Bronchial epithelial cell (primary cell): ENCODE results near the gene DENND5A. TPM values are rescaled to one million over a fixed set of nuclear protein-coding genes. Genes with fewer than 3 reads are reported as not detected.

Source experiments
- DNase-seq: peaks from one replicate; pipeline ENCODE4 v3.0.0-alpha.2; 2010; ENCODE audit warnings: low read depth
- FAIRE-seq: peaks from 2 replicates; lab custom pipeline; 2011; peaks lifted over from hg19 to GRCh38; lab: Jason Lieb, UNC
- H3K27me3 ChIP-seq: 2 replicates; pipeline ENCODE4 v1.5.1; 2011; ENCODE audit warnings: low read length; ENCODE audit not compliant: control insufficient read depth, insufficient read depth
- H3K36me3 ChIP-seq: 2 replicates; pipeline ENCODE4 v1.5.1; 2011; ENCODE audit warnings: low read length; ENCODE audit not compliant: control insufficient read depth, insufficient read depth
- H3K4me3 ChIP-seq: 2 replicates; pipeline ENCODE4 v1.5.1; 2011; ENCODE audit warnings: mild to moderate bottlenecking, low read depth, low read length, control low read depth
- total RNA-seq: library from RNA; depleted of rRNA; stranded (reverse); fragments of >200 nt; gene quantifications from 2 replicates; pipeline ENCODE4 v1.2.1, GENCODE V29; 2014
- TF ChIP-seq, protein P1 (sequence below): IDR thresholded peaks from 2 replicates; pipeline ENCODE4 v1.5.1; 2011; ENCODE audit warnings: mild to moderate bottlenecking, moderate library complexity, low read length, control low read depth, inconsistent platforms; ENCODE audit not compliant: insufficient read depth, severe bottlenecking

Gene DENND5A
- total RNA-seq, 1 donor from 2014 or later, result 22.6 TPM

DNA sequence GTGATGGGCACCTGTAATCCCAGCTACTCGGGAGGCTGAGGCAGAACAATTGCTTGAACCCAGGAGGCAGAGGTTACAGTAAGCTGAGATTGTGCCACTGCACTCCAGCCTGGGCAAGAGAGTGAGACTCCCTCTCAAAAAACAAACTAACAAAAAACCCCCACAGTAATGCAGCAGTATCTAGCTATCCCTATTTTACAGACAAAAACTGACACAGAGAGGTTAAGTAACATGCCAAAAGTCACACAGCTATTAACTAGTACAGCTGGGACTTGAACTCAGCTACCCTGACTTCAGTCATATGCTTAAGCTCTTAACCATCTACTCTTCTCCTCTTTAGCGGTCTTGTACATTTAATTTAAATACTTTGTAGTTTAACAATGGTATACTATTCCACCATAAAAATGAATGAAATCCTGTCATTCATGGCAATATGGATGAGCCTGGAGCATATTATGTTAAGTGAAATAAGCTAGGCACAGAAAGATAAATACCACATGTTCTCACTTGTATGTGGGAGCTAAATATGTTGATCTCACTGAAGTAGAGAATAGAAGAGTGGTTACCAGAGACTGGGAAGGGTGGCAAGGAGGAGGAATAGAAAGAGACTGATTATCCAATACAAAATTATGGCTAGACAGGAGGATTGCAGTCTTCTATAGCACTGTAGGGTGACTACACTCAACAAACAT, 82.8 kb downstream of the DENND5A start:
- no peak for DNase-seq
- Histone ChIP-seq H3K27me3 (no peaks in the 10 kb centered on the region), H3K36me3 (no peaks in the 10 kb centered on the region), H3K4me3 (no peak overlapping the region)
- TF ChIP-seq, protein P1, sequence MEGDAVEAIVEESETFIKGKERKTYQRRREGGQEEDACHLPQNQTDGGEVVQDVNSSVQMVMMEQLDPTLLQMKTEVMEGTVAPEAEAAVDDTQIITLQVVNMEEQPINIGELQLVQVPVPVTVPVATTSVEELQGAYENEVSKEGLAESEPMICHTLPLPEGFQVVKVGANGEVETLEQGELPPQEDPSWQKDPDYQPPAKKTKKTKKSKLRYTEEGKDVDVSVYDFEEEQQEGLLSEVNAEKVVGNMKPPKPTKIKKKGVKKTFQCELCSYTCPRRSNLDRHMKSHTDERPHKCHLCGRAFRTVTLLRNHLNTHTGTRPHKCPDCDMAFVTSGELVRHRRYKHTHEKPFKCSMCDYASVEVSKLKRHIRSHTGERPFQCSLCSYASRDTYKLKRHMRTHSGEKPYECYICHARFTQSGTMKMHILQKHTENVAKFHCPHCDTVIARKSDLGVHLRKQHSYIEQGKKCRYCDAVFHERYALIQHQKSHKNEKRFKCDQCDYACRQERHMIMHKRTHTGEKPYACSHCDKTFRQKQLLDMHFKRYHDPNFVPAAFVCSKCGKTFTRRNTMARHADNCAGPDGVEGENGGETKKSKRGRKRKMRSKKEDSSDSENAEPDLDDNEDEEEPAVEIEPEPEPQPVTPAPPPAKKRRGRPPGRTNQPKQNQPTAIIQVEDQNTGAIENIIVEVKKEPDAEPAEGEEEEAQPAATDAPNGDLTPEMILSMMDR, result no peak
- no peak for FAIRE-seq

DNA sequence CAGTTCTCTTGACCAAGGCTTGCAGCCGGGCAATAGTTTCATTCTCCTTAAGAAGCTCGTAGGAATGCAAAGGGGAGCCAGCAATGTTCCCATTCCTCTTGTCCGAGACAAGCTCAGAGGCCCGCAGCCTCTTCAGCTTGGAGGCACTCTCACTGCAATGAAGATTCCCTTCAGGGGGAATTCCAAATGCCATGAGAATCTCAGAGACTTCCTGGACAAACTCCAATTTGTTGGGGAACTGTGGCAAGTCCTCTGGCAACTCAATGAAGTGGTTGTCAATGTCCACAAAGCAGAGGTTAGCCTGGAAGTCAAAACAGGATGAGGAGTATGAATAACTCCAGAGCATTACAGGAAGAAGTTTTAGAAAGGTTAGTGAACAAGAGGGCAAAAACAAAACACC, 84.4 kb downstream of the DENND5A start:
- no peak for FAIRE-seq
- TF ChIP-seq, protein P1, result no peak
- Histone ChIP-seq H3K27me3 (no peaks in the 10 kb centered on the region), H3K36me3 (no peaks in the 10 kb centered on the region), H3K4me3 (no peak overlapping the region)
- DNase-seq, result no peak

DNA sequence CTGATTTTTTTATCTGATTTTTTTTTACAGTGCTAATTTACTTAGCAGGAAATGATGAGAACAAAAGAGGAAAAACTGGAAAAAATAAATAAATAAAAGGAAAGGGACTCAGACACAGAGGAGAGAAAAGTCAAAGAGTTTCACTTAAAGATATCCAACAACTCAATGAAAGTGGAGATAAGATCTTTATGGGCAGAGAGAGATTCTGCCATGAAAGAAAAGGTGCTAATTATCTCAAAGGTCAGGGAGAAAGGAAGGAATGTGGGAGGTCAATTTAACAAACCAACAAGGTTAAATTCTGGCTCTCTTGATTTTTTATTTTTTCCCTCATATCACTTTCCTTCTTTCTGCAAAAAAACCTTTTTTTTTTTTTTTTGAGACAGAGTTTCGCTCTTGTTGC, 86.0 kb downstream of the DENND5A start:
- H3K27me3 ChIP-seq, result no peaks in the 10 kb centered on the region
- no peak overlapping the region for H3K4me3 ChIP-seq
- H3K36me3 ChIP-seq, result no peaks in the 10 kb centered on the region
- no peak for FAIRE-seq
- TF ChIP-seq, protein P1, result no peak
- no peak for DNase-seq

DNA sequence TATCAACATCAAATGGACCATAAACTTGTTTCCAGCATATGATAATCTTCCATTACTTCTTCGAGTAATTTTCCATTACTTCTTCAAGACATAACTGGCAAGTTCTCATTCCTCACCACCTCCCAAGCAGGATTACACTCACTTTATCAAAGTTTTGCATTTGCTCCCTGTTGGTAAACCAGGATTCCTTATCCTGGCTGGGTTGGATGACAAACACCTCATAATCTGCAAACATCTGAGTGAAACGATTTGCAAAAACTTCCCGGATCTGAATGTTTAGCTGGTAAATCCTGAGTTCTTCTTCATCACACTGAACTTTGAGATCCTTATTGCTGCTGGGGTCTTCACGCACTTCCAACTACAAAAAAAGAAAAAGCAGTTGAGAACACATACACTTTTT, 86.4 kb downstream of the DENND5A start:
- DNase-seq (no peak), FAIRE-seq (no peak)
- no peak overlapping the region for H3K4me3 ChIP-seq
- no peaks in the 10 kb centered on the region for H3K27me3 ChIP-seq
- TF ChIP-seq, protein P1, result no peak
- H3K36me3 ChIP-seq, result no peaks in the 10 kb centered on the region

DNA sequence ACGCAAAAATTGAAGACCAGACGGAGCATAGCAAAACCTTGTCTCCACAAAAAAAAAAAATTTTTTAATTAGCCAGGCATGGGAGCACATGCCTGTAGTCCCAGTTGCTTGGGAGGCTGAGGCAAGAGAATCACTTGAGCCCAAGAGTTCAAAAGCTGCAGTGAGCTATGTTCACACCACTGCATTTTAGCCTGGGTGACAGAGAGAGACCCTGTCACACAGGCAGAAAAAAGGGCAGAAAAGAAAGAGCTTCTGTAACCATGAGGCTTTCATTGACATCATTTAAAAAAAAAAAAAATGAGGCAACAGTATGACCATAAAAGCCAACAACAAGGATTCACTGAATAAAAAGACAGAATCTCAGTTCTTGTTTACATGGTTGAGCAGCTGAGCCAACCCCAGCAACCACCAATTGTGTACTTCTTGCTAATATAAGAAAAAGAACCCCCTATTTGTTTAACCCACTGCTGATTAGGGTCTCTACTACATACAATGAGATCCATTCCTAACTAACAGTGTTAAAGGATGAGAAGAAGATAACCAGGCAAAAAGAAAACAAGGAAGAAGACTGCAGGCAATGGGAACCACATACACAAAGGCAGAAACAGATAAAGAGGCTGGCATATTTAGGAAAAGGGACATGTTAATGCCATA, 87.6 kb downstream of the DENND5A start:
- FAIRE-seq, result no peak
- no peaks in the 10 kb centered on the region for H3K36me3 ChIP-seq
- no peak for DNase-seq
- no peaks in the 10 kb centered on the region for H3K27me3 ChIP-seq
- no peak overlapping the region for H3K4me3 ChIP-seq
- TF ChIP-seq, protein P1, result no peak
